Fibroblast of villous mesenchyme (primary cell): ENCODE data around the gene SLC41A3. TPM values are rescaled to one million over a fixed set of nuclear protein-coding genes. Genes with fewer than 3 reads are reported as not detected.

Source experiments
- DNase-seq: peaks from one replicate; pipeline ENCODE4 v3.0.0-alpha.2; 2010; ENCODE audit warnings: low read depth
- H3K4me3 ChIP-seq: 2 replicates; pipeline ENCODE4 v1.5.1; 2011; ENCODE audit warnings: low read depth, mild to moderate bottlenecking, low read length
- CTCF ChIP-seq: IDR thresholded peaks from 2 replicates; pipeline ENCODE4 v1.5.1; 2012; ENCODE audit warnings: low read depth, mild to moderate bottlenecking, low read length; ENCODE audit not compliant: insufficient read depth
- total RNA-seq: library from RNA; depleted of rRNA; stranded (reverse); fragments of >200 nt; gene quantifications from 2 replicates; pipeline ENCODE4 v1.2.3, GENCODE V29; 2012

SLC41A3 gene
- total RNA-seq, 1 donor = 36.7 TPM

GRCh38 chr3:126087552-126088175 lies 3.7 kb upstream of the SLC41A3 start:
- no peak overlapping the region for H3K4me3 ChIP-seq
- no peak for DNase-seq
- no peak for TF ChIP-seq CTCF

GRCh38 chr3:126085841-126086240 lies 1.9 kb upstream of the SLC41A3 start:
- no peak for DNase-seq
- TF ChIP-seq CTCF = no peak
- H3K4me3 ChIP-seq = no peak overlapping the region

- H3K4me3 ChIP-seq = no peak overlapping the region
- DNase-seq = no peak
- TF ChIP-seq CTCF = no peak
These were observed 1.4 kb upstream of the SLC41A3 start for GRCh38 chr3:126085276-126085675.

GRCh38 chr3:126084768-126085180 lies 850 bp upstream of the SLC41A3 start:
- TF ChIP-seq CTCF = no peak
- DNase-seq = peak; percentile 63
- peak overlapping the region; percentile 68 for H3K4me3 ChIP-seq

- peak; percentile 39 for DNase-seq
- no peak for TF ChIP-seq CTCF
- peak overlapping the region; percentile 68 for H3K4me3 ChIP-seq
These were observed 412 bp downstream of the SLC41A3 start for GRCh38 chr3:126083511-126083912.

GRCh38 chr3:126083138-126083445 lies 832 bp downstream of the SLC41A3 start:
- DNase-seq = no peak
- no peak for TF ChIP-seq CTCF
- H3K4me3 ChIP-seq = peak overlapping the region; percentile 68
